Pancreas (tissue), 10 donors: ENCODE measurements around the gene PPP1R14D. TPM values are rescaled to one million over a fixed set of nuclear protein-coding genes. Genes with fewer than 3 reads are reported as not detected.
A peak's percentile ranks its signal among the peaks of the same experiment; 100 is the strongest.

Experiments used
- ATAC-seq, 4 donors: fragments of 200-7000 bp; cut with Tn5 transposase; one replicate each; pipeline versions ENCODE4 v1.8.0 to v1.9.1; 2020; ENCODE audit warnings: mild to moderate bottlenecking in 4 of 4, moderate library complexity in 4 of 4
- DNase-seq, 6 donors: peaks; one replicate each; pipeline ENCODE4 v3.0.0-alpha.2; 2020
- FAIRE-seq: peaks from 2 replicates; lab custom pipeline; 2012; peaks lifted over from hg19 to GRCh38; lab: Jason Lieb, UNC
- H3K27ac ChIP-seq, 4 donors: fragments of 200-600 bp; sonication (generic); 1 replicate in 3 of 4; 2 replicates in 1 of 4; pipeline versions ENCODE4 v1.5.0 to v1.8.0; 2020
- H3K27me3 ChIP-seq, 4 donors: fragments of 200-600 bp; one replicate each; pipeline ENCODE4 v1.8.0; 2021
- H3K36me3 ChIP-seq, 3 donors: fragments of 200-600 bp; sonication (generic) in 1 of 3; one replicate each; pipeline versions ENCODE4 v1.5.0 to v1.8.0; 2020 to 2021
- H3K4me1 ChIP-seq, 3 donors: fragments of 200-600 bp; one replicate each; pipeline ENCODE4 v1.8.0; 2021
- H3K4me3 ChIP-seq, 4 donors: fragments of 200-600 bp; sonication (generic) in 2 of 4; one replicate each; pipeline versions ENCODE4 v1.5.0 to v1.8.0; 2020 to 2021
- H3K9me3 ChIP-seq, 4 donors: fragments of 200-600 bp; one replicate each; pipeline ENCODE4 v1.8.0; 2021
- WGBS, 2 donors: extraction: QIAGEN DNeasy Blood & Tissue Kit; methylation state at CpG; one replicate each; pipeline ENCODE4 v1.1.7; 2013; 5-methylcytosine and 5-hydroxymethylcytosine counted together
- intact Hi-C, 3 donors: fragments of 100-400 bp; cut with DNase I; formaldehyde crosslinking; loops; one replicate each; pipeline versions ENCODE4 v1.11.1 to v1.14.2; 2022
- polyA plus RNA-seq, 2 donors: library from polyadenylated mRNA; stranded (reverse); fragments of 200-250 nt; gene quantifications; one replicate each; pipeline ENCODE4 v1.2.3, GENCODE V29; 2013
- total RNA-seq, 6 donors: library from RNA; stranded (reverse); fragmentation: NEBNext Ultra II Directional in 4 of 6; extraction: Animal tissue kit (Norgen Biotek cat#: 25700) in 4 of 6; gene quantifications; one replicate each; pipeline versions ENCODE4 v1.2.1 to v1.2.4, GENCODE V29; 2021 to 2023
- TF ChIP-seq, protein P1 (sequence below), 4 donors: fragments of 200-600 bp; sonication (generic) in 3 of 4; IDR thresholded peaks; one replicate each; pipeline versions ENCODE4 v1.5.0 to v1.8.0; 2021; ENCODE audit warnings: antibody characterized with exemption in 4 of 4
- donor health status: healthy with polysubstance abuse.
- donor health status: DM: no; HTN: no; CAD: no; lungs with moderate emphysema.
- donor health status: DM: no; HTN: no; CAD: no.
- donor health status: control.
- donor health status: control.
- donor health status: Bipolar disorder and iron deficiency.
- donor health status: DM: yes; HTN: yes; CAD: no.
- donor health status: DM: no; HTN: no; CAD: no.
- donor health status: DM: no; HTN: no; CAD: no.
- donor health status: DM: yes; HTN: yes; CAD: no.

Gene PPP1R14D
- total and polyA plus RNA-seq, 8 donors: 0.23 to 2.6 (median 0.55) TPM; not detected in 4

DNA sequence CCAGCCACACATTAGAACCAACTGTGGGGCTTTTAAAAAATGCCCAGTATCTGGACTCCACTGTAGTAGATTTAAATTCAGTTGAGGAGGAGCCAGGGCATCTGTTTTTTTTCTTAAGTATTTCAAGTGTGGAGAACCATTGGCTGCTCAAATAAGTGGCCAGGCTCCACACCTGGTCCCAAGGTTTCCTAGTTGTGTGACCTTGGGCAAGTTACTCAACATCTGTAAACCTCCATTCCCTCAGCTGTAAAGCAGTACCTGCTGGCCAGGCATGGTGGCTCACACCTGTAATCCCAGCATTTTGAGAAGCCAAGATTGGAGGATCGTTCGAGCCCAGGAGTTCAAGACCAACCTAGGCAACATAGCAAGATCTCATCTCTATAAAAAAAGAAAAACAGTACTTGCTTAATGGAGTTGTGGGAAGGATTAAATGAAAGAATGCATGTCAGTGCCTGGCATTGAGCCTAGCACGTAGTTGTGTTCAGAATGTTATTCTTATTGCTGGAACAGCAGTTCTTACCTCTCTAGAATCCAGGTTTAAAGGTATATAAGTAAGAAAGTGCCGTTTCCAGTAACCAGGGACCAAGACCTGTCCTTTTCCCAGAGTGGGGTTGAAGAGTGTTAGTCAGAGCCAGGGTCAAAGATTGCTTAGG is 2.0 kb downstream of the PPP1R14D start:
- no peaks in the 10 kb centered on the region for H3K36me3 ChIP-seq
- TF ChIP-seq, protein P1, sequence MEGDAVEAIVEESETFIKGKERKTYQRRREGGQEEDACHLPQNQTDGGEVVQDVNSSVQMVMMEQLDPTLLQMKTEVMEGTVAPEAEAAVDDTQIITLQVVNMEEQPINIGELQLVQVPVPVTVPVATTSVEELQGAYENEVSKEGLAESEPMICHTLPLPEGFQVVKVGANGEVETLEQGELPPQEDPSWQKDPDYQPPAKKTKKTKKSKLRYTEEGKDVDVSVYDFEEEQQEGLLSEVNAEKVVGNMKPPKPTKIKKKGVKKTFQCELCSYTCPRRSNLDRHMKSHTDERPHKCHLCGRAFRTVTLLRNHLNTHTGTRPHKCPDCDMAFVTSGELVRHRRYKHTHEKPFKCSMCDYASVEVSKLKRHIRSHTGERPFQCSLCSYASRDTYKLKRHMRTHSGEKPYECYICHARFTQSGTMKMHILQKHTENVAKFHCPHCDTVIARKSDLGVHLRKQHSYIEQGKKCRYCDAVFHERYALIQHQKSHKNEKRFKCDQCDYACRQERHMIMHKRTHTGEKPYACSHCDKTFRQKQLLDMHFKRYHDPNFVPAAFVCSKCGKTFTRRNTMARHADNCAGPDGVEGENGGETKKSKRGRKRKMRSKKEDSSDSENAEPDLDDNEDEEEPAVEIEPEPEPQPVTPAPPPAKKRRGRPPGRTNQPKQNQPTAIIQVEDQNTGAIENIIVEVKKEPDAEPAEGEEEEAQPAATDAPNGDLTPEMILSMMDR (IDR thresholded peaks at IDR 0.05): no peak
- FAIRE-seq (no peak), DNase-seq (peak in 1 of 6 donors; percentile 41), ATAC-seq (peak; percentile 35 to 76 (median 58))
- 80 to 90% methylated on average over 4 of the region's 4 CpGs for WGBS, 2 donors
- H3K4me1 ChIP-seq: peaks cover 0 to 7% (median 0%) of the 10 kb centered on the region in 3 donors
- H3K27ac ChIP-seq: peak overlapping the region in 2 of 4 donors; percentile 53 to 67
- intact Hi-C loops: no loop called here
- H3K27me3 ChIP-seq: no peaks in the 10 kb centered on the region
- no peak overlapping the region for H3K4me3 ChIP-seq
- H3K9me3 ChIP-seq: no peaks in the 10 kb centered on the region

DNA sequence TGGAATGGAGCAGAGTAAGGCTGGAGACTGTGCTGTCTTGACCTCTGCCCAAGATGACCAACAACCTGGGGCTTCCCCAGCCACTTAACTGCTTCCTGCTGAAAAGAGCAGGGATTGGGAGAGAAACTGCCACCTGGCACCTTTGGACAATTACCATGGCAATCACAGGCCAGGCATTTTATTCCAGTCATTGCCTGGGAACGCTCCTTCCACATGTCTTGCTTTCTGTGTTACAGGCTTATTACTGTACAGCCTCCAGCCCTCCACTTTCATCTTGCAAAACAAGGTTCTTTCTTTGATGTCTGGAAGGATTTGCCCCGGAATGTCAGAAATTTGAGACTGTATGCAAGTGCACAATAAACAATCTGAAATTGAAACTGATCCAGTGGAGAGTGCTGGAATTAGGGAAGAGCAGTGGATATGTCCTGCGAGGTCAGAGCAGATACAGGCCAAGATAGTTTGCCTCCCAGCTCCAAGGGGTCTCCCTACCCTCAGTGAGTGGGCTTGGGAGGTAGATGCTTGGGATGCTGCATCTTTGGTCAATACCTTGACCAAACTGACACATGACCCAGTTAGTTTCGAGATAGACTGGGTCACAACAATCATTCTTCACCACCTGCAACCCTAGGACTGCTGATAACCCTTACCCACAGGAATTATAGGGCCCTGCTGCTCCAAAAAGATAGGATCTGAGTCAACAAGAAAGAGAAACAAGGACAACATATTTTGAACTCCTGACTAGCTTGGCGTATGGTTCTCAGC is 2.7 kb downstream of the PPP1R14D start:
- intact Hi-C loops: no loop called here
- DNase-seq (peak in 4 of 6 donors; percentile 34 to 54 (median 50)), ATAC-seq (peak; percentile 82 to 95 (median 87)), FAIRE-seq (no peak)
- Histone ChIP-seq H3K4me1 (peaks cover 0 to 7% (median 0%) of the 10 kb centered on the region in 3 donors), H3K27me3 (no peaks in the 10 kb centered on the region), H3K9me3 (no peaks in the 10 kb centered on the region), H3K36me3 (no peaks in the 10 kb centered on the region), H3K27ac (peak overlapping the region in 2 of 4 donors; percentile 53 to 67), H3K4me3 (no peak overlapping the region)
- TF ChIP-seq, protein P1 (IDR thresholded peaks at IDR 0.05): no peak
- 42 to 58% methylated on average over 5 of the region's 5 CpGs for WGBS, 2 donors

DNA sequence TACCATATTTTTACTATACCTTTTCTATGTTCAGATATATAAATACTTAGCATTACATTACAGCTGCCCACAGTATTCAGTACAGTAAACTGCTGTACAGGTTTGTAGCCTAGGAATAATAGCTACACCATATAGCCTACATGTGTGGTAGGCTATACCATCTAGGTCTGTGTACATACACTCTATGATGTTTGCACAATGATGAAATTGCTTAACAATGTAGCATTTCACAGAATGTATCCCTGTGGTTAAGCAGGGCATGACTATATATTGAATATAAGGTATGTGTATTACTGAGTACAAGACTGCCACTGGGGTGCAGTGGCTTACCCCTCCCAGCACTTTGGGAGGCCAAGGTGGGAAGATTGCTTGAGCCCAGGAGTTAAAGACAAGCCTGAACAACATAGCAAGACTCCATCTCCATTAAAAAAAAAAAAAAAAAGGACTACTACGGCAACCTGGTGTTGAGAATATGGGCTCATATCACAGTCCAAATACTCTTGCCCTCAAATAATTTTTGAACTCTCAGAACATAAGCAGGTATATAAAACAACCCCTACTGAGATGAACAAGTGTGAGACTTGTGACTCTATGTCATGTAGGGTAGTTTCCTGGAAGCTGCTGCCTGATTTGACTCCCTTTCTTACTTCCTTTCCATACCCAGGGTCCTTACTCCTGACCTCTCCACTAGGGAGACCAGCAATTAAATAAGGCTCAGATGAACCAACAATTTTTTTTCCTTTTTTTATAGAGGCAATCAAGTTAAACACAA is 4.8 kb downstream of the PPP1R14D start:
- no peak for FAIRE-seq

DNA sequence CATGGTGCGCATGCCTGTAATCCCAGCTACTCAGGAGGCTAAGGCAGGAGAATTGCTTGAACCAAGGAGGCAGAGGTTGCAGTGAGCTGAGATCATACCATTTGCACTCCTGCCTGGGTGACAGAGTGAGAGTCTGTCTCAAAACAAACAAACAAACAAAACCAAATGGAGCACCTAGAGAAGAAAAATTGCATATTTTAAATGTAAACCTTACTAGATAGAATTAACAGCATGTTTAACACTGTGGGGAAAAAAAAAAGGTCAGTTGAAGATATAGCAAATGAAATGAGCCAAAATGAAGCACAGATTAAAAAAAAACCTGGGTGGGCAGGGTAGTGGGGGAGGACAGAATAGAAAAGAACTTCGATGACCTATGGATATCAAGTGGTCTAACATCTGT is 7.3 kb downstream of the PPP1R14D start:
- no peaks in the 10 kb centered on the region for H3K9me3 ChIP-seq
- no peaks in the 10 kb centered on the region for H3K27me3 ChIP-seq
- intact Hi-C loops: no loop called here
- peaks cover 0 to 4% (median 0%) of the 10 kb centered on the region in 3 donors for H3K4me1 ChIP-seq
- no peaks in the 10 kb centered on the region for H3K36me3 ChIP-seq
- no peak overlapping the region for H3K27ac ChIP-seq
- H3K4me3 ChIP-seq: no peak overlapping the region
- no peak for DNase-seq
- ATAC-seq: no peak
- WGBS, 2 donors: 94 to 96% methylated on average over 2 of the region's 2 CpGs
- FAIRE-seq: no peak
- TF ChIP-seq, protein P1 (IDR thresholded peaks at IDR 0.05): no peak

More for the DNA sequence above, 4.8 kb downstream of the PPP1R14D start:
- Histone ChIP-seq H3K4me3 (no peak overlapping the region), H3K9me3 (no peaks in the 10 kb centered on the region), H3K27me3 (no peaks in the 10 kb centered on the region), H3K4me1 (peaks cover 0 to 7% (median 0%) of the 10 kb centered on the region in 3 donors), H3K27ac (no peak overlapping the region), H3K36me3 (no peaks in the 10 kb centered on the region)
- intact Hi-C loops: no loop called here
- no peak for ATAC-seq
- no peak for DNase-seq
- 81 to 83% methylated on average over 1 of the region's 1 CpG for WGBS, 2 donors
- TF ChIP-seq, protein P1 (IDR thresholded peaks at IDR 0.05): no peak
